ENCODE results near the gene BDKRB2. TPM values are rescaled to one million over a fixed set of nuclear protein-coding genes. Genes with fewer than 3 reads are reported as not detected.

The BDKRB2 gene
- total RNA-seq, 2 donors from 2014 or later, result 11.3 to 23.3 TPM

GRCh38 chr14:96202441-96203094 lies 2.1 kb upstream of the BDKRB2 start:
- intact Hi-C loops (cut with DNase I), result loop anchor here (10.0 kb wide), 1 partner anchor 98 kb away; no protein-coding TSS in a partner anchor
- Histone ChIP-seq H3K9me3 (no peaks in the 10 kb centered on the region), H3K4me3 (no peak overlapping the region), H3K4me1 (no peaks in the 10 kb centered on the region), H3K27me3 (no peaks in the 10 kb centered on the region), H3K36me3 (no peaks in the 10 kb centered on the region), H3K9ac (ENCODE audit: low read depth in 2 of 2, low read length in 2 of 2) (no peak overlapping the region), H3K27ac (no peak overlapping the region)
- DNase-seq, result no peak
- no peak for TF ChIP-seq CTCF (IDR thresholded peaks at IDR 0.05)

- Histone ChIP-seq H3K4me3 (no peak overlapping the region), H3K27me3 (no peaks in the 10 kb centered on the region), H3K36me3 (no peaks in the 10 kb centered on the region), H3K9me3 (no peaks in the 10 kb centered on the region), H3K27ac (no peak overlapping the region), H3K9ac (ENCODE audit: low read depth in 2 of 2, low read length in 2 of 2) (no peak overlapping the region), H3K4me1 (no peaks in the 10 kb centered on the region)
- no peak for TF ChIP-seq CTCF (IDR thresholded peaks at IDR 0.05)
- intact Hi-C loops (cut with DNase I), result loop anchor here (10.0 kb wide), 1 partner anchor 98 kb away; no protein-coding TSS in a partner anchor
- no peak for DNase-seq
These were observed 1.5 kb upstream of the BDKRB2 start for GRCh38 chr14:96203116-96203515.

GRCh38 chr14:96203635-96204034 lies 1.0 kb upstream of the BDKRB2 start:
- Histone ChIP-seq H3K27ac (peak overlapping the region; percentile 85), H3K9me3 (no peaks in the 10 kb centered on the region), H3K36me3 (no peaks in the 10 kb centered on the region), H3K4me3 (peak overlapping the region; percentile 57), H3K4me1 (no peaks in the 10 kb centered on the region), H3K9ac (ENCODE audit: low read depth in 2 of 2, low read length in 2 of 2) (peak overlapping the region; percentile 62 to 89), H3K27me3 (no peaks in the 10 kb centered on the region)
- no peak for DNase-seq
- intact Hi-C loops (cut with DNase I), result loop anchor here (10.0 kb wide), 1 partner anchor 99 kb away; no protein-coding TSS in a partner anchor
- no peak for TF ChIP-seq CTCF (IDR thresholded peaks at IDR 0.05)

DNA sequence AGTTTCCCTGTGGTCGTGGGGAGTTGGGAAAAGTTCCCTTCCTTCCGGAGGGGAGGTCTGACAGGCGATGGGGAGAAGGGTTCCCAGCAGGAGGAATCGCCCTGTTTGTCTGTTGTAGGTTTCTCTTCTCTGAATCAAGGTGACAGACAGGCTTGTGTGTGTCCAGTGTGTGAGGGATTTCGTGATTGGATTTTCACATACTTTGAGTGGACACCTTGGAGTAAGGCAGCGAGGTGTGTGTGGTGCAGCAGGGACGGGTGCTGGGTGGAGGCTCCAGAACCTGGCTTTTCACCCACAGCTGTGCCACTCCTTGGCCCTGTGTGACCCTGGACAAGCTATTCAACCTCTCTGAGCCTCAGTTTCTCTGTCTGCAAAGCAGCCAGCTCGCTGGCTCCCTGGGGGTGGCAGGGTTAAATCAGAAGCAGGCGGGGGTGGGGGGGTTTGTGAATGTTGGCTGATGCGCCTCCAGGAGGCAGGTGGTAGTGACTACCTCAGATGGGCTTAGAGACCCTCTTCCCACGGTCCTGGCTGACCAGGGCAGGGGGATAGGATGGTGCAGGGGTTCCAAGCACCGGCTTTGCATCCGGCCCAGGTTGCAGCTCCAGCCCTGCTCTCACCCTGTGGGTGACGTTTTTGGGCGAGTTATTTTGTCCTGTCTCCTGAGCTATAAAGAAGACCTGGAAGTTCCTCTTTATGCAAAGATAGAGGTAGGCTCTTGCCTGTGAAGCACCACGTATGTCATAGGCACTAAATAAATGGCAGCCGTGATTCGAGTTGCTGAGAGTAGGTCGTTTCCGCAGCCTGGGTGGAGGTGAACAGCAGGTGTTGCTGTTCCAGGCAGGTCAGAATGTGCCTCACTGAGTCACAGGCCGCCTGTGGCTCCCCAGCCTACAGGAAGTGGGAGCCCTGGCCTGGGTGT lies 679 bp downstream of the BDKRB2 start:
- no peaks in the 10 kb centered on the region for H3K4me1 ChIP-seq

More for the DNA sequence above, 679 bp downstream of the BDKRB2 start:
- Histone ChIP-seq H3K27me3 (no peaks in the 10 kb centered on the region), H3K27ac (peak overlapping the region; percentile 85), H3K4me3 (peak overlapping the region; percentile 57), H3K9ac (ENCODE audit: low read depth in 2 of 2, low read length in 2 of 2) (peak overlapping the region; percentile 71 to 89), H3K9me3 (no peaks in the 10 kb centered on the region), H3K36me3 (no peaks in the 10 kb centered on the region)
- intact Hi-C loops (cut with DNase I), result loop anchor here (10.0 kb wide), 1 partner anchor 101 kb away; no protein-coding TSS in a partner anchor
- TF ChIP-seq CTCF (IDR thresholded peaks at IDR 0.05), result no peak
- peak; percentile 35 for DNase-seq
